Psoas muscle (tissue), 8 donors: ENCODE measurements around the gene HLA-DQB1. TPM values are rescaled to one million over a fixed set of nuclear protein-coding genes. Genes with fewer than 3 reads are reported as not detected.
"Not testable (repeated sequence)": the region's sequence is repeated elsewhere in the genome, so short reads cannot be mapped to it uniquely, and the experiment has no call there.

Experiments used
- ATAC-seq, 4 donors: fragments of 200-7000 bp; cut with Tn5 transposase; one replicate each; pipeline ENCODE4 v1.9.1; 2020; ENCODE audit warnings: moderate library complexity in 3 of 4, mild to moderate bottlenecking in 2 of 4
- DNase-seq, 2 donors: peaks; one replicate each; pipeline ENCODE4 v3.0.0-alpha.2; 2020
- H3K27ac ChIP-seq: fragments of 200-600 bp; one replicate; pipeline ENCODE4 v1.8.0; 2022
- H3K27me3 ChIP-seq, 3 donors: fragments of 200-600 bp in 1 of 3; one replicate each; pipeline versions ENCODE4 v1.6.1 to v1.8.0; 2013 to 2022; ENCODE audit warnings: low read length in 2 of 3, mild to moderate bottlenecking in 2 of 3, moderate library complexity in 1 of 3; ENCODE audit not compliant: insufficient read depth in 3 of 3
- H3K36me3 ChIP-seq, 2 donors: fragments of 200-600 bp in 1 of 2; one replicate each; pipeline versions ENCODE4 v1.6.1 to v1.8.0; 2013 to 2022; ENCODE audit warnings: low read depth in 1 of 2, mild to moderate bottlenecking in 1 of 2, moderate library complexity in 1 of 2; ENCODE audit not compliant: insufficient read depth in 1 of 2
- H3K4me1 ChIP-seq: fragments of 200-600 bp; one replicate; pipeline ENCODE4 v1.8.0; 2022
- H3K4me3 ChIP-seq: fragments of 200-600 bp; one replicate; pipeline ENCODE4 v1.8.0; 2022; ENCODE audit warnings: mild to moderate bottlenecking
- H3K9me3 ChIP-seq: fragments of 200-600 bp; one replicate; pipeline ENCODE4 v1.8.0; 2022
- WGBS, 3 donors: extraction: QIAGEN DNeasy Blood & Tissue Kit; methylation state at CpG; one replicate each; pipeline versions ENCODE4 v1.1.6 to v1.1.7; 2013; 5-methylcytosine and 5-hydroxymethylcytosine counted together
- intact Hi-C, 2 donors: fragments of 100-400 bp; cut with DNase I; formaldehyde crosslinking; loops; one replicate each; pipeline versions ENCODE4 v1.11.0 to v1.14.2; 2022
- polyA plus RNA-seq, 3 donors: library from polyadenylated mRNA; stranded (reverse); fragments of 200-250 nt; gene quantifications; one replicate each; pipeline ENCODE4 v1.2.3, GENCODE V29; 2013
- total RNA-seq, 4 donors: library from RNA; stranded (reverse); fragmentation: NEBNext Ultra II Directional in 2 of 4; extraction: Animal tissue kit (Norgen Biotek cat#: 25700) in 2 of 4; gene quantifications; one replicate each; pipeline versions ENCODE4 v1.2.1 to v1.2.4, GENCODE V29; 2021 to 2023
- TF ChIP-seq, protein P1 (sequence below): fragments of 200-600 bp; IDR thresholded peaks from one replicate; pipeline ENCODE4 v1.8.0; 2022; ENCODE audit warnings: antibody characterized with exemption
- donor health status: healthy with polysubstance abuse.
- donor health status: DM: no; HTN: no; CAD: no; lungs with moderate emphysema.
- donor health status: Bipolar disorder and iron deficiency.
- donor health status: healthy.
- donor health status: DM: yes; HTN: yes; CAD: no.
- donor health status: DM: no; HTN: no; CAD: no.
- donor health status: DM: no; HTN: no; CAD: no.
- donor health status: DM: yes; HTN: yes; CAD: no.

The HLA-DQB1 gene
- total and polyA plus RNA-seq, 7 donors = 2.9 to 10.8 (median 5.4) TPM

DNA sequence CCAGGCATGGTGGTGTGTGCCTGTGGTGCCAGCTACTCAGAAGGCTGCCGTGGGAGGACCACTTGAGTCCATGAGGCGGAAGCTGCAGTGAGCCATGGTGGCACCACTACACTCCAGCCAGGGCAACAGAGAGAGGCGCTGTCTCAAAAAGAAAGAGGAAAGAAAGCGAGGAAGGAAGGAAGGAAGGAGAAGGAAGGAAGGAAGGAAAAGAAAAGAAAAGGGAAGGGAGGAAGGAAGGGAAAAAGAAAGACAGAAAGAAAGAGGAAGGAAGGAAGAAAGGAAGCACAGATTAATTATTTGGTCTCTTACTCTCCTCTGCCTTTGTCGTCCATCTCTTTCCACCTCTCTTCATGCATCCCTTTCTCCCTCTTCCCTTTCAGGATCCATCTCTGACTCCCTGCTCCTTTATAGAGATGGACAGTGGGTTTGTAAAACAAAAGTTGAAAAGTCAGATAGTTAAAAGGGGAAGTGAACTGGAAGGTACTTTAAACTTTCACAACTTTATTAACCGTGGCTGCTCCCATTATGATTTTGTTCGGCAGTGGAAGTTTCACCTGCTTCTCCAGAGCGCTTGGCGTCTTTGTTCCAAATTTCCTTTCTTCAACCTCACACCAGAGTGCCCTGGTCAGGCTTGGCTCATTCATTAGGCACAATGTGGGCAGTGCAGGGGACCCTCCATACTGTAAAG lies 27.8 kb downstream of the HLA-DQB1 start:
- Histone ChIP-seq H3K9me3 (no peaks in the 10 kb centered on the region), H3K4me3 (no peak overlapping the region), H3K27me3 (peaks cover 0 to 4% (median 0%) of the 10 kb centered on the region in 3 donors), H3K4me1 (no peaks in the 10 kb centered on the region), H3K27ac (no peak overlapping the region), H3K36me3 (no peaks in the 10 kb centered on the region)
- TF ChIP-seq, protein P1, sequence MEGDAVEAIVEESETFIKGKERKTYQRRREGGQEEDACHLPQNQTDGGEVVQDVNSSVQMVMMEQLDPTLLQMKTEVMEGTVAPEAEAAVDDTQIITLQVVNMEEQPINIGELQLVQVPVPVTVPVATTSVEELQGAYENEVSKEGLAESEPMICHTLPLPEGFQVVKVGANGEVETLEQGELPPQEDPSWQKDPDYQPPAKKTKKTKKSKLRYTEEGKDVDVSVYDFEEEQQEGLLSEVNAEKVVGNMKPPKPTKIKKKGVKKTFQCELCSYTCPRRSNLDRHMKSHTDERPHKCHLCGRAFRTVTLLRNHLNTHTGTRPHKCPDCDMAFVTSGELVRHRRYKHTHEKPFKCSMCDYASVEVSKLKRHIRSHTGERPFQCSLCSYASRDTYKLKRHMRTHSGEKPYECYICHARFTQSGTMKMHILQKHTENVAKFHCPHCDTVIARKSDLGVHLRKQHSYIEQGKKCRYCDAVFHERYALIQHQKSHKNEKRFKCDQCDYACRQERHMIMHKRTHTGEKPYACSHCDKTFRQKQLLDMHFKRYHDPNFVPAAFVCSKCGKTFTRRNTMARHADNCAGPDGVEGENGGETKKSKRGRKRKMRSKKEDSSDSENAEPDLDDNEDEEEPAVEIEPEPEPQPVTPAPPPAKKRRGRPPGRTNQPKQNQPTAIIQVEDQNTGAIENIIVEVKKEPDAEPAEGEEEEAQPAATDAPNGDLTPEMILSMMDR = no peak
- ATAC-seq (no peak), DNase-seq (no peak)
- 41 to 75% (median 71%) methylated on average over 8 to 9 of the region's 9 CpGs for WGBS, 3 donors
- intact Hi-C loops = no loop called here

GRCh38 chr6:32637883-32638282 lies 28.6 kb downstream of the HLA-DQB1 start:
- no peaks in the 10 kb centered on the region for H3K36me3 ChIP-seq
- no peak overlapping the region for H3K27ac ChIP-seq
- intact Hi-C loops = no loop called here
- DNase-seq (no peak), ATAC-seq (no peak)
- TF ChIP-seq, protein P1 = no peak
- H3K4me1 ChIP-seq = no peaks in the 10 kb centered on the region
- WGBS, 3 donors = 65 to 78% (median 68%) methylated on average over 3 of the region's 3 CpGs
- H3K4me3 ChIP-seq = no peak overlapping the region
- no peaks in the 10 kb centered on the region for H3K9me3 ChIP-seq
- H3K27me3 ChIP-seq = peaks cover 0 to 4% (median 0%) of the 10 kb centered on the region in 3 donors

DNA sequence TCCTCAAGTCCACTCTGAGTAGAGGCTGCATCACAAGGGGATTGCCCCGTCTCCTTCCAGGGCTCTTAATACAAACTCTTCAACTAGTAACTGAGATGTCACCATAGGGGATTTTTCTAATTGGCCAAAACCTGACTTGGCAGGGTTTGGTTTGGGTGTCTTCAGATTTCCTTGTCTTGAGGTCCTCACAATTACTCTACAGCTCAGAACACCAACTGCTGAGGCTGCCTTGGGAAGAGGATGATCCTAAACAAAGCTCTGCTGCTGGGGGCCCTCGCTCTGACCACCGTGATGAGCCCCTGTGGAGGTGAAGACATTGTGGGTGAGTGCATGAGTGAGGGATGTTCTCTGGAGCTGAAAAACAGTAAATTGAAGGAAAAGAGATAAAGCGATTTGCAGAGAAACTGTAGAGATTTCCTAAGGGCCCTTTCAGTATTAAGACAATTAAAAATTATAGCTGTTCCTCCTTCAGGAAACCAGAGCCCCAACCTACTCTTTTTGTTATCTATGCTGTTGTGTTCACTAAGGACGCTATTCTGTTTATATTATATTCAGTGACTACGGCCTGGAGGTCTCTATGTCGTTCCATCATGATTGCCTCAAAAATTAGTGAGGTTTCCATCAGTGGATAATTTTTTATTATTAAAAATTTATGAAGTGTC lies 29.1 kb downstream of the HLA-DQB1 start, which contains the start of gene HLA-DQA1:
TSS of gene HLA-DQA1 (plus strand) at position 188 of the 662 bp plus-strand sequence. CDS start at position 241, 53 bp downstream.
- Histone ChIP-seq H3K4me1 (no peaks in the 10 kb centered on the region), H3K27ac (no peak within 1 kb of the TSS), H3K27me3 (peaks cover 0 to 4% (median 0%) of the 10 kb centered on the region in 3 donors), H3K36me3 (no peaks in the 10 kb centered on the region), H3K9me3 (no peaks in the 10 kb centered on the region), H3K4me3 (no peak within 1 kb of the TSS)
- DNase-seq = no peak
- TF ChIP-seq, protein P1 = no peak
- intact Hi-C loops = no loop called here
- no peak for ATAC-seq
- WGBS, 3 donors = 44 to 54% (median 48%) methylated on average over 7 of the region's 7 CpGs

GRCh38 chr6:32635526-32636123 lies 30.8 kb downstream of the HLA-DQB1 start:
- Histone ChIP-seq H3K4me3 (no peak overlapping the region), H3K4me1 (no peaks in the 10 kb centered on the region), H3K27ac (no peak overlapping the region), H3K9me3 (no peaks in the 10 kb centered on the region), H3K36me3 (no peaks in the 10 kb centered on the region), H3K27me3 (peaks cover 0 to 4% (median 0%) of the 10 kb centered on the region in 3 donors)
- intact Hi-C loops = no loop called here
- DNase-seq = no peak
- ATAC-seq = no peak
- TF ChIP-seq, protein P1 = no peak
- 12 to 32% (median 18%) methylated on average over 2 of the region's 2 CpGs for WGBS, 3 donors

DNA sequence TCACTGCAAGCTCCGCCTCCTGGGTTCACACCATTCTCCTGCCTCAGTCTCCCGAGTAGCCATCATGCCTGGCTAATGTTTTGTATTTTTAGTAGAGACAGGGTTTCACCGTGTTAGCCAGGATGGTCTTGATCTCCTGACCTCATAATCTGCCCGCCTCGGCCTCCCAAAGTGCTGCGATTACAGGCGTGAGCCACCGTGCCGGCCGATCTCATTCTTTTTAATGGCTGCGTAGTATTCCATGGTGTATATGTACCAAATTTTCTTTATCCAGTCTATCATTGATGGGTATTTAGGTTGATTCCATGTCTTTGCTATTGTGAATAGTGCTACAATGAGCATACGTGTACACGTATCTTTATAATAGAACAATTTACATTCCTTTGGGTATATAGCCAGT lies 36.7 kb downstream of the HLA-DQB1 start:
- H3K4me1 ChIP-seq, H3K36me3 ChIP-seq, H3K27me3 ChIP-seq, intact Hi-C loops, DNase-seq, H3K4me3 ChIP-seq, ATAC-seq, H3K27ac ChIP-seq, H3K9me3 ChIP-seq: not testable (repeated sequence)
- WGBS, 3 donors = 62 to 93% (median 67%) methylated on average over 2 of the region's 13 CpGs
